Glutamatergic neuron (in vitro differentiated cells): ENCODE data around the gene NUDT17. TPM values are rescaled to one million over a fixed set of nuclear protein-coding genes. Genes with fewer than 3 reads are reported as not detected.
"Not testable (repeated sequence)": the region's sequence is repeated elsewhere in the genome, so short reads cannot be mapped to it uniquely, and the experiment has no call there.

Experiments used
- DNase-seq: peaks from one replicate; pipeline ENCODE4 v3.0.0; 2022
- H3K27ac Mint-ChIP-seq: one replicate; pipeline ENCODE4 v1.8.0; 2020; ENCODE audit warnings: mild to moderate bottlenecking, mixed read lengths, inconsistent platforms; ENCODE audit not compliant: unreplicated experiment
- H3K27me3 Mint-ChIP-seq: one replicate; pipeline ENCODE4 v1.8.0; 2020; ENCODE audit warnings: mild to moderate bottlenecking, moderate library complexity, mixed read lengths, inconsistent platforms; ENCODE audit not compliant: unreplicated experiment
- H3K36me3 Mint-ChIP-seq: one replicate; pipeline ENCODE4 v1.8.0; 2020; ENCODE audit warnings: mild to moderate bottlenecking, mixed read lengths, inconsistent platforms; ENCODE audit not compliant: unreplicated experiment
- H3K4me1 Mint-ChIP-seq: one replicate; pipeline ENCODE4 v1.8.0; 2020; ENCODE audit warnings: mild to moderate bottlenecking, low read depth, mixed read lengths, inconsistent platforms; ENCODE audit not compliant: unreplicated experiment
- H3K4me3 Mint-ChIP-seq: one replicate; pipeline ENCODE4 v1.8.0; 2020; ENCODE audit warnings: mild to moderate bottlenecking, mixed read lengths, inconsistent platforms; ENCODE audit not compliant: unreplicated experiment
- H3K9me3 Mint-ChIP-seq: one replicate; pipeline ENCODE4 v1.8.0; 2020; ENCODE audit warnings: mild to moderate bottlenecking, moderate library complexity, mixed read lengths, inconsistent platforms; ENCODE audit not compliant: unreplicated experiment
- total RNA-seq: library from RNA; stranded (reverse); fragmentation: NEBNext Ultra II Directional; extraction: Animal tissue kit (Norgen Biotek cat#: 25700); gene quantifications from one replicate; pipeline ENCODE4 v1.2.1, GENCODE V29; 2021; ENCODE audit not compliant: unreplicated experiment
- TF ChIP-seq, protein P1 (sequence below): fragments of 200-600 bp; sonication (generic); IDR thresholded peaks from one replicate; pipeline ENCODE4 v1.5.0; 2021; ENCODE audit not compliant: partially characterized antibody, unreplicated experiment

The NUDT17 gene
- total RNA-seq, 1 donor from 2014 or later, result 2.4 TPM

DNA sequence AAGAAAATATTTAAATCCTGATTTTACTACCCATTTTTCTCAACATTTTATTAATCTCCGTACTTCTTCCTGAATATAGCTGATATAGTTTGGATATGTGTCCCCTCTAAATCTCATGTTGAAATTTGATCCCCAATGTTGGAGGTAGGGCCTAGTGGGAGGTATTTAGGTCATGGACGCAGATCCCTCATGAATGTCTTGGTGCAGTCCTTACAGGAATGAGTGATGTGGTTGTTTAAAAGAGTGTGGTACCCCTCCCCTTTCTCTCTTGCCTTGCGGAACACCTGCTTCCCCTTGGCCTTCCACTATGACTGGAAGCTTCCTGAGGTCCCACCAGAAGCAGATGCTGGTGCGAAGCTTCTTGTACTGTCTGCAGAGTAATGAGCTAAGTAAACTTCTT, 39.0 kb upstream of the NUDT17 start:
- Mint-ChIP-seq H3K9me3 (peaks cover 2% of the 10 kb centered on the region), H3K4me3 (no peak overlapping the region), H3K27ac (no peak overlapping the region), H3K36me3 (no peaks in the 10 kb centered on the region), H3K27me3 (peaks cover 2% of the 10 kb centered on the region), H3K4me1 (no peaks in the 10 kb centered on the region)
- no peak for DNase-seq
- TF ChIP-seq, protein P1, sequence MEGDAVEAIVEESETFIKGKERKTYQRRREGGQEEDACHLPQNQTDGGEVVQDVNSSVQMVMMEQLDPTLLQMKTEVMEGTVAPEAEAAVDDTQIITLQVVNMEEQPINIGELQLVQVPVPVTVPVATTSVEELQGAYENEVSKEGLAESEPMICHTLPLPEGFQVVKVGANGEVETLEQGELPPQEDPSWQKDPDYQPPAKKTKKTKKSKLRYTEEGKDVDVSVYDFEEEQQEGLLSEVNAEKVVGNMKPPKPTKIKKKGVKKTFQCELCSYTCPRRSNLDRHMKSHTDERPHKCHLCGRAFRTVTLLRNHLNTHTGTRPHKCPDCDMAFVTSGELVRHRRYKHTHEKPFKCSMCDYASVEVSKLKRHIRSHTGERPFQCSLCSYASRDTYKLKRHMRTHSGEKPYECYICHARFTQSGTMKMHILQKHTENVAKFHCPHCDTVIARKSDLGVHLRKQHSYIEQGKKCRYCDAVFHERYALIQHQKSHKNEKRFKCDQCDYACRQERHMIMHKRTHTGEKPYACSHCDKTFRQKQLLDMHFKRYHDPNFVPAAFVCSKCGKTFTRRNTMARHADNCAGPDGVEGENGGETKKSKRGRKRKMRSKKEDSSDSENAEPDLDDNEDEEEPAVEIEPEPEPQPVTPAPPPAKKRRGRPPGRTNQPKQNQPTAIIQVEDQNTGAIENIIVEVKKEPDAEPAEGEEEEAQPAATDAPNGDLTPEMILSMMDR, result no peak

DNA sequence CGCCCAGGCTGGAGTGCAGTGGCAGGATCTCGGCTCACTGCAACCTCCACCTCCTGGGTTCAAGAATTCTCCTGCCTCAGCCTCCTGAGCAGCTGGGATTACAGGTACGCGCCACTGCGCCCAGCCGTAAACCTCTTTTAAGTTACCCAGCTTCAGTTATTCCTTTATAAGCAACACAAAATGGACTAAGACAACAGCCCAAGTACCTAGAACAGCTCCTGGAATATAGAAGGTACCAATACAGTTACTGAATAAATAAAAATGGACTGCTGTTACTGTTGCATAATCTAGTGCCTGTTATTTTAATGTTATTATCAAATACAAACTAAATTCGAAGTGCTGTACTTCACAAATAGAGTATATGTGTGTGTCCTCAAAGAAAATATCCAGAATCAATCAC, 38.6 kb upstream of the NUDT17 start:
- TF ChIP-seq, protein P1, result no peak
- no peak for DNase-seq
- Mint-ChIP-seq H3K9me3 (peaks cover 2% of the 10 kb centered on the region), H3K36me3 (no peaks in the 10 kb centered on the region), H3K27me3 (peaks cover 2% of the 10 kb centered on the region), H3K27ac (no peak overlapping the region), H3K4me1 (no peaks in the 10 kb centered on the region), H3K4me3 (no peak overlapping the region)

DNA sequence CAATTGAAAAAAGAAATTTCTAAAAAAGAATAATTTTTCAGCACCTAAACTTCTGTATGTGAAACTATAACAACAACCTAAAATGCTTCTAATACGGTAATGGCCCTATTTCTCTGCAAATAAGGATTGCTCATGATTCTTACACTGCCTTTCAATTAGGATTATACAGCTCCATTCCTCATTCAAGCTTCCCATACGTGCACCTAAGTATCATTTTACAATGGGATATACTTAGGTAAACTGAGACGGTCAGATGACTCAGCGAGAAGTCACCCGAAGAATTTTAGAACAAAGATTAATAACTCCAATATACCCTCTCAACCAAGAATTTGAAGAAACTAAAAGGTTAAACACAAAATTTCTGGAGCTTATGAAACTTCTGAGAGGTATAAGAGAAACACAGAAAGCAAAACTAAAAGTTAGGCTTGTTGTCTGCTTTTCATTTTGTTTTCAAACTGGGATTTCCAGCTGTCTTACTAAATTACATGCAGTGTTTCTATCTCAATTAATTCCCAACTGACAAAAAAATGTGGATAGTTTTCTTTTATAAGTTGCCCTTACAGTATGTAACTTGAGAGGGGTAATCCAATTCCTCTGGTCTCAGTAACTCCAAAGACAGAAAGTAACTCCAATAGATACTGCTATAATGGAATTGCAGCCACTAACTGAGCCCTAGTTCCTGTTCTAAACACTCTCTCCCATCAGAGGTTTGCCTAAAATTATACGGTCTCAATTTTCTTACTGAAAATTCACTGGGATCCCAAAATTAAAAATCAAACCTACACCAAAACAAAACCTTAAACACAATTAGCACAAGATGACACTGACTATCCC, 32.2 kb upstream of the NUDT17 start:
- not testable (repeated sequence) for H3K36me3 Mint-ChIP-seq, H3K4me1 Mint-ChIP-seq, H3K27me3 Mint-ChIP-seq, H3K9me3 Mint-ChIP-seq, DNase-seq, H3K27ac Mint-ChIP-seq, H3K4me3 Mint-ChIP-seq

DNA sequence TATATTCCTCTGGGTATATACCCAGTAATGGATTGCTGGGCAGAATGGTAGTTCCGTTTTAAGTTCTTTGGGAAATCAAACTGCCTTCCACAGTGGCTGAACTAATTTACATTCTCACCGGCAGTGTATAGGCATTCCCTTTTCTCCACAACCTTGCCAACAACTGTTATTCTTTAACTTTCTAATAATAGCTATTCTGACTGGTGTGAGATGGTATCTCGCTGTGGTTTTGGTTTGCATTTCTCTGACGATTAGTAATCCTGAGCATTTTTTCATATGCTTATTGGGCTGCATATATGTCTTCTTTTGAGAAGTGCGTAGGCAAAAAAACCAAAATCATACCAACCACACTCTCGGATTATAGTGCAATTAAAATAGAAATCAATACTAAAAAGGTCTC, 27.3 kb upstream of the NUDT17 start:
- H3K9me3 Mint-ChIP-seq, H3K4me3 Mint-ChIP-seq, H3K27ac Mint-ChIP-seq, H3K27me3 Mint-ChIP-seq, H3K4me1 Mint-ChIP-seq, DNase-seq, H3K36me3 Mint-ChIP-seq: not testable (repeated sequence)

- H3K27me3 Mint-ChIP-seq, H3K9me3 Mint-ChIP-seq, H3K27ac Mint-ChIP-seq, H3K4me1 Mint-ChIP-seq, H3K36me3 Mint-ChIP-seq, DNase-seq, H3K4me3 Mint-ChIP-seq: not testable (repeated sequence)
These were observed 22.6 kb upstream of the NUDT17 start for GRCh38 chr1:145822779-145823331.

- Mint-ChIP-seq H3K27ac (peak within 1 kb of the TSS; percentile 96), H3K4me3 (peak within 1 kb of the TSS; percentile 99), H3K27me3 (peaks cover 2% of the 10 kb centered on the region), H3K4me1 (no peaks in the 10 kb centered on the region), H3K36me3 (no peaks in the 10 kb centered on the region), H3K9me3 (peaks cover 4% of the 10 kb centered on the region)
- DNase-seq, result peak; percentile 93
- TF ChIP-seq, protein P1, result no peak
These were observed 21.6 kb upstream of the NUDT17 start, which contains the start of the genes POLR3C and RNF115 for GRCh38 chr1:145823565-145824498. Gene POLR3C (plus strand): TSS chr1:145824200. CDS start chr1:145825777, 1,577 bp downstream. Gene RNF115 (minus strand): TSS chr1:145824095. CDS start chr1:145823873, 222 bp downstream.
